AG04449 (cell line): ENCODE results near the gene FUT2.

Experiments
- CTCF ChIA-PET: fragments of 350-600 bp; formaldehyde crosslinking; extraction: SDS; loops from one replicate; lab custom pipeline; 2021; ENCODE audit warnings: antibody characterized with exemption; lab: Yijun Ruan, JAX
- POLR2A ChIA-PET: fragments of 400-600, 350-600 bp; formaldehyde crosslinking; extraction: SDS; loops from one replicate; lab custom pipeline; 2020; ENCODE audit warnings: antibody characterized with exemption, inconsistent platforms; lab: Yijun Ruan, JAX
- DNase-seq: peaks from one replicate; pipeline ENCODE4 v3.0.0-alpha.2; 2010; ENCODE audit warnings: low read depth, low spot score
- H3K4me3 ChIP-seq: 2 replicates; pipeline ENCODE4 v1.5.1; 2011; ENCODE audit warnings: low read depth, mild to moderate bottlenecking, control low read depth, low read length
- TF ChIP-seq, protein P1 (sequence below): IDR thresholded peaks from one replicate; pipeline ENCODE4 v1.5.1; 2011; ENCODE audit warnings: mild to moderate bottlenecking, moderate library complexity, low read length, control low read depth, inconsistent platforms; ENCODE audit not compliant: insufficient read depth; ENCODE audit errors: missing control alignments

FUT2 gene

DNA sequence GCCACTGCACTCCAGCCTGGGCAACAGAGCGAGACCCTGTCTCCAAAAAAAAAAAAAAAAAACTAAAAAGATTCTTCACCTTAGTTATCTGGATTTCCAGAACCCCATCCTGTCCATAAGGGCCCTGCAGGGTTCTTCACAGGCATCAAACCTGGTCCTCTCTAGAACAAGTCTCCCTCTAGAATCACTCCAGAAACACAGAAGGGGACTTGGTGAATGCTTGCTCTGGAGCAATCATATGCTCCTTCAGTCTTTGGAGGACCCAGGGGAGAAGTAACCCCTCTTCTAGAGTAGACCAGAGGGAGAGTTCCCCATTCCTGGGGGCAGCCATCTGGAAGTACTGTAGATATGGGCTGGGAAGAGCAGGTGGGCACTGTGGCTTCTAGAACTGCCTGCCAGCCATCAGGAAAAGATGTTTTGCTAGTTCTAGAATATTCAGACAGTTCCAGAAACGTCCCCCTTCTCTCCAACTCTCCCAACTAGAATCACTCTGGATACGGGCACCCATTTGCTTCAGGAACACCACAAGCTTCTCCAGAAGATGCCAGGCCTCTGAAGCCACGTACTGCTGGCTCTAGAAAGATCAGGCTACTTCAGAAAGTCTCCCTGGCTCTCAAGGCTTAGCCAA is 53.9 kb downstream of the FUT2 start:
- CTCF ChIA-PET: no interaction called here
- DNase-seq: no peak
- POLR2A ChIA-PET: no interaction called here
- TF ChIP-seq, protein P1, sequence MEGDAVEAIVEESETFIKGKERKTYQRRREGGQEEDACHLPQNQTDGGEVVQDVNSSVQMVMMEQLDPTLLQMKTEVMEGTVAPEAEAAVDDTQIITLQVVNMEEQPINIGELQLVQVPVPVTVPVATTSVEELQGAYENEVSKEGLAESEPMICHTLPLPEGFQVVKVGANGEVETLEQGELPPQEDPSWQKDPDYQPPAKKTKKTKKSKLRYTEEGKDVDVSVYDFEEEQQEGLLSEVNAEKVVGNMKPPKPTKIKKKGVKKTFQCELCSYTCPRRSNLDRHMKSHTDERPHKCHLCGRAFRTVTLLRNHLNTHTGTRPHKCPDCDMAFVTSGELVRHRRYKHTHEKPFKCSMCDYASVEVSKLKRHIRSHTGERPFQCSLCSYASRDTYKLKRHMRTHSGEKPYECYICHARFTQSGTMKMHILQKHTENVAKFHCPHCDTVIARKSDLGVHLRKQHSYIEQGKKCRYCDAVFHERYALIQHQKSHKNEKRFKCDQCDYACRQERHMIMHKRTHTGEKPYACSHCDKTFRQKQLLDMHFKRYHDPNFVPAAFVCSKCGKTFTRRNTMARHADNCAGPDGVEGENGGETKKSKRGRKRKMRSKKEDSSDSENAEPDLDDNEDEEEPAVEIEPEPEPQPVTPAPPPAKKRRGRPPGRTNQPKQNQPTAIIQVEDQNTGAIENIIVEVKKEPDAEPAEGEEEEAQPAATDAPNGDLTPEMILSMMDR: no peak
- H3K4me3 ChIP-seq: no peak overlapping the region

DNA sequence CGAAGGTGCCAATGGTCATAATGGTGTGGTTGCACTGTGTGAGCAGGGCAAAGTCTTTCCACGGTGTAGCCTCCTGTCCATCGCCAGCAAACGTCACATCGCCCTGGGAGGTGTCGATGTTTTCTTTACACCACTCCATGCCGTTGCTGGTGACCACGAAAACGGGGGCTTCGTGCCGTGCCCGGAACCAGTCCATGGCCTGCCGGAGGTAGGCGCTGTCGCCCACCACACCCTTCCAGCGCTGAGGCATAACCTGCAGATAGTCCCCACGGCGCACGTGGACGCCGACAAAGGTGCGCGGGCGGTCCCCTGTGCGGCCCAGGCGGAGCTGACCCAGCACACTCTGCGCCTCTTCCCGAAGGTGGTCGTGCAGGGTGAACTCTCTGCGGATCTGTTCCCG is 54.6 kb downstream of the FUT2 start:
- TF ChIP-seq, protein P1: no peak
- ChIA-PET CTCF (no interaction called here), POLR2A (no interaction called here)
- no peak for DNase-seq
- no peak overlapping the region for H3K4me3 ChIP-seq

DNA sequence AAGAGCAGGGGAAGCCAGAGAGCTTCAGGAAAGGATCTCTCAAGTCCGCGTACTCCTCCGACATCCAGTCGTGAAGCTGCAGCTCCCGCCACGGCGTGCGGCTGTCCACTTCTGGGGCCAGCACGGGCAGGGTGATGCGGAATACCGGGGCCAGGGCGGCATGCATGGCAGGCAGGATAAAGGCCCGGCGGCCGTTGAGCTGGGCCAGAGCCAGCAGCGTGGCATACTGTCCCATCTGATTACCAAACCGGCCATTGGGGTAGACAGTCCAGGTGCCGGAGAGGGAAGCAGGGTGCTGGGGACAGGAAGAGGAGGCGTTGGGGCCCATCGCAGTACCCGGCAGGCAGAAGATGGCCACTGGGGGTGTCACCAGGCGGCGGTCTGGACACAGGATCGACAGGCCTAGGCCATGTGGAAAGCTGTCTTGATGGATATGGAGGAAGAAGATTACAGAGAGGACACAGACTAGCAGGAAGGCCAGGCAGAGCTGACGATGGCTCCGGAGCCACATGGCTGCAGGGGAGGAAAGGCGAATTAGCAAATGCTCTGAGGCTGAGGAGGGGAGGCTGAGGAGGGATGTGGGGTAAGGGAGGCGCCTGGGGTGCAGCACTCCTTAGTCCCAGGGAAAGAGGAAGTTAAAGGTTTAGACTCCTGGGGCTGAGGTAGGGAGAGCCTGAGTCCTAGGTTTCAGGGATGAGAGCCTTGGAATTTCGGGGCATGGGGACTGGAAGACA is 55.2 kb downstream of the FUT2 start:
- H3K4me3 ChIP-seq: no peak overlapping the region
- DNase-seq: no peak
- TF ChIP-seq, protein P1: no peak
- ChIA-PET POLR2A (no interaction called here), CTCF (interaction anchor here (0.9 to 1.2 kb wide), 2 partner anchors 11 to 37 kb away, joined by 3 read pairs; no protein-coding TSS in a partner anchor)

DNA sequence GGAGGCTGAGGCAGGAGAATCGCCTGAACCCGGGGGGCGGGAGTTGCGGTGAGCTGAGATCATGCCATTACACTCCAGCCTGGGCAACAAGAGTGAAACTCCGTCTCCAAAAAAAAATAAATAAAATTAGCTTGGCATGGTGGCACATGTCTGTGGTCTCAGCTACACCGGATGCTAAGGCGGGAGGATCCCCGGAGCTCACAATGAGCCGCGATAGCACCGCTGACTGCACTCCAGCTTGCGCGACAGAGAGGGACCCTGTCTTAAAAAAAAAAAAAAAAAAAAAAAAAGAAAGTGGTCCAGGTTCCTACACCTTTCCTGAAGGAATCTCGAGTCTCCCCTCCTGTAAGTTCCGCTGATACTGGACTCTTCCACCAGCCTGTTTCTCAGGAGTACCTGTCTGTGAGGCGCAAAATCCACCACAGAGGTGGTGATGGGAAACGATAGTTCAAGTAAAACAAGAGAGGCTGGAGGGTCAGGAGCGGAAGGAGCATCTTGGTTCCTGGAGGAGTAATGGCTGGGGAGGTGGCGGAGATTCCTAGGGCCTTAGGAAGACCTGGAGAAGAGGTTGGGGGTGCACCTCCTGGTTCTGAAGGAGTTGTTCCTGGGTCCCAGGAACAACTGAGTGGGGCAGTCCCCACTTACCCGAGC is 56.2 kb downstream of the FUT2 start:
- POLR2A ChIA-PET: no interaction called here
- peak overlapping the region; percentile 30 for H3K4me3 ChIP-seq
- DNase-seq: no peak
- TF ChIP-seq, protein P1: no peak
- CTCF ChIA-PET: interaction anchor here (1.2 kb wide), 1 partner anchor 36 kb away, joined by 3 read pairs; no protein-coding TSS in a partner anchor

DNA sequence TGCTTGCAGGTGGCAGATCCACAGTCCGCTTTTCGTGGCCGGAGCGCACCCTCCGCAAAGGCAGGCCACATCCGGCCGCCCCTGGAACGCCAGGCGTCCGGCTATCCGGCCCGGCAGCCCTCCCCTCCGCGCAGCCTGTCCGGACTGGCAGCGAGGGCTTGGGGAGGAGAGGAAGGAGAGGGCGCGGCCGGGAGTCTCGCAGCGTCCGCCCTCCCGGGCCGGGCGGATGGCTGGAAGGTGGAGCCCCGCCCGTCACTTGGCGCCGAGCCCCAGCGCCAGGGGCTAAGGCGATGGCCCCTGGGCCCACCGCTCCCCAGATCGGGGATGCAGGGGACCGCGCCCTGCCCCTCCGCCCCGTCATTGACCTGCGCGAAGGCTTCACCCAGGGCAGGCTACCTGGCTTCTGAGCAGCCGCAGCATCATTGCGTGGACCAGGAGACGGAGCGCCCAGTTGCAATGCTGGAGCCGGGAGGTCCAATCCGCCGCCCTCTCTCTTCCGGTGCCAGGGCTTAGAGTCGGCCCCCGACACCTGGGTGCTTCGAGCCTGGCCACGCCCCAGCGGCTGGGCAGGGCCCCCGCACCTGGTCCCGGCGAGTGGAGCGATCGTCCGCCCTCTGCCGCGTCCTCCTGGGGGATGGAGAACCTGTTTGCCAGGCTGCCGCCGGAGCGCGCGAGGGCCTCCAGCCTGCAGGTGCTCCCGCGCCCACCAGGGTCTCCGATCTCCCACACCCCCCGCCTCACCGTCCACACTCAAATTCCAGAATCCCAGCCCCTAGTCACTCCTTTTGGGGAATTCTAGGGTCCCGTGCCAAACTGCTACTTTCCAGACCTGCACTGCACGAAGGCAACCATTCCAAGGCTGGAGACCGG is 57.0 kb downstream of the FUT2 start, which contains the start of gene FUT1:
Gene FUT1 (minus strand): TSS at position 146 of the 870 bp plus-strand sequence. CDS start 1,360 bp downstream, outside the sequence.
- ChIA-PET POLR2A (no interaction called here), CTCF (no interaction called here)
- TF ChIP-seq, protein P1: no peak
- no peak for DNase-seq
- H3K4me3 ChIP-seq: peak within 1 kb of the TSS; percentile 30
